ENCODE results near the gene POMT2.

Gene POMT2

DNA sequence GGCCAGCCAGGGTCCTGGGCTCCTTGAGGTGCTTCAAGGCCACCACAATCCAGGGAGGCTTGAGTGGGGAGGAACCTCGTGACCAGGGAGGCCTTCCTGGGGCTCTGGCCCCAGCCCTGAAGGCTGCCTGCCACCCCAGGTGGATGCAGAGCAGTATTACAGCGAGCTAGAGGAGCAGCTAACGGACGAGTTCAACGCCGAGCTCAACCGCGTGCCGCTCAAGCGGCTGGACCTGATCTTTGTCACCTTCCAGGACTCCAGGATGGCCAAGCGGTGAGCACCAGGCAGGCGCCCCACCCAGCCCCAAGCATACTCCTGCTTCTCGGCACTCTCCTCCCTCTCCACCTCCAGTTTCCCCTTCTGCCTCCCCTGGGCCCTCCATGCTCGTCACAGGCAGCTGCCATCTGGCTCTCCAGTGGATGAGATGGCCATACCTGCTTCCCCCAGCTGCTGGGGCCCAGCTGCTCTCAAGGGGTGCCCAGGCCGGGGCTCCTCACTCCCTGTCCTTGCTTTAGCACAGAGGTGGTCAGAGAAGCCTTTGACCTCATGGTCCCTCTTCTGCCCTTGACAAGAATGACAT, 80.3 kb downstream of the POMT2 start:
- no peak for DNase-seq (ENCODE audit: low read depth in 2 of 2)

DNA sequence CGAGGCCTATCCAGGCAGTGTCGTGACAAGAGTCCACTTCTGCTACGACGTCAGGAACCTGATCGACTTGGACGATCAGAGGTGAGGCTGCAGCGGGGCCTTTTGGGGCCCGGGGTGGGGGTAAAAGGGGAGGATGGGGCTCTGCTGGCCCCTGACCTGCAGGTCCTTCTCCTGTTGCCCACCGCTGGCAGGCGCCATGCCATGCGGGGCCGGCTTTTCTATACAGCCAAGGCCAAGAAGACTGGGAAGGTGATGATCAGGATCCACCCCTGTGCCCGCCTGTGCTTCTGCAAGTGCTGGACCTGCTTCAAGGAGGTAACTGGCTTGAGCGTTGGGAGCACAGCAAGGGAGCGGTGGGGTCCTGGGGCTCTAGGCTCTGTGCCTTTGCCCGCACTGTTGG, 81.3 kb downstream of the POMT2 start:
- no peak for DNase-seq (ENCODE audit: low read depth in 2 of 2)

- DNase-seq (ENCODE audit: low read depth in 2 of 2) = no peak
These were observed 81.7 kb downstream of the POMT2 start for GRCh38 chr14:77238996-77239395.

GRCh38 chr14:77238356-77238755, 82.3 kb downstream of the POMT2 start:
- no peak for DNase-seq (ENCODE audit: low read depth in 2 of 2)

DNA sequence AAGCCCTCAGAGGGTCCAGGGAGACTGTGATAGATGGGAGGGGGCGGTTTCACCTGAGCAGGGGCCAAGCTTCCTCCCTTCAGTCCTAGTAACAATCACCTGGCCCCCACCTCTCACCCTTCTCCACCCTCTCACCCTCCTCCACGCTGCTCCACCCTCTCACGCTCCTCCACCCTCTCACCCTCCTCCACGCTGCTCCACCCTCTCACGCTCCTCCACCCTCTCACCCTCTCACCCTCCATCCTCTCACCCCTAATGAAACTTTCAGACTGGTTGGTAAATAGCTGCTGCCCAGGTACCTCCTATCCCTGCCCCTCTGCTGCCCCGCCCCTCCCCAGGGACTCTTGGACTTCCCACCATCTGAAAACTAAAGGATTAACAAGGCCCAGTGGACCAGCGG, 83.9 kb downstream of the POMT2 start:
- DNase-seq (ENCODE audit: low read depth in 2 of 2) = no peak

DNA sequence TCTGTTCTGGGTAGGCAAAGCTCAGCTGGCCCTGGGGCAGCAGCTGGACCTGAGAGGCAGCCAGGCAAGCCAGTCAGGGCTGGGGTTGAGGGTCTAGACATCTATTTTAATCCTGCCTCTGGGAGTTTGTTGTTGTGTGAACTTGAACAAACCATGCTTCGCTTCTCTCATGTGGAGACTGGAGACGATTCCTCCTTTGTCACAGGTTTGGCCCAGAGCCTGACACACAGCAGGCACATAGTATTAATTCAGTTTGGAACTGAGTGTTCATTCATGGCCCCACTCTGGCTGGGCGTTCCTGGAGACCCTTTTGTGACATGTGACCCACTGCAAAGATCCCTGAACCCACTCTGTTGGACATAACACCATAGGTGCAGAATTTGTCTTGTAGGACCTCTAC, 89.0 kb downstream of the POMT2 start:
- DNase-seq (ENCODE audit: low read depth in 2 of 2) = no peak

DNA sequence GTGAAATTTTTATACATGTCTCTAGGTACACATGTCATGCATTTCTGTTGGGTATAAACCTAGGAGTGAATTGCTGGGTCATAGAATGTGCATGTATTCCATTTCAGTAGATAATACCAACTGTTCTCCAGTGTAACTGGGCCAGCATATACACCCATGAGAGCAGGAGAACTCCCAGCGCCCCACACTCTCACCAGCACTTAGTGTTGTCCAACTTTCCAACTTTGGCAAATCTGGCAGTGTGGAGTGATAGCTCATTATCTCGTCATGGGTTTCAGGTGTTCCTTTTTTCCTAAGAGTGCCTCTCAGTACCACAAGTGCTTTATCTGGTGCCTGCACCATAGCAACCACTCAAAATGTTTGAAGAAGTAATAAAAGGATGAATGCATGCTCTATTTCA, 89.8 kb downstream of the POMT2 start:
- no peak for DNase-seq (ENCODE audit: low read depth in 2 of 2)

DNA sequence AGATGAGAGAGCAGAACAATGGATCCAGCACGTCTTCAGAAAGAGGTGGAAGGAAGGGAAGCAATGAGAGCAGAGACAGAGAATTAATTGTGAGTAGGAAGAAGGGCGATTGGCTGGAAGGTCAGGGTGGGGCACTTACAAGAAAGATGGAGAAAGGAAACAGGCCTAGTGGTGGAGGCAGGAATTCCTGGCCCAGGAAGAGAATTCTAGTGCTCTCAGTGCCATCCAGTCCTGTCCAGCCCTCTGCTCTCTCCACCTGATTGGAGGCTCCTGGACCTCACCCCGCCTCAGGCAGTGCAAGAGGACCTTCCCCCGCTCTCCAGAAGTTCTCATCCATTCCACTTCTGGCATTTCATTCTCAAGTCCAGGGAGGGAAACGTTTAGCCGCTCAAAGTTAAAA, 92.6 kb downstream of the POMT2 start:
- no peak for DNase-seq (ENCODE audit: low read depth in 2 of 2)

- DNase-seq (ENCODE audit: low read depth in 2 of 2) = no peak
These were observed 94.7 kb downstream of the POMT2 start for GRCh38 chr14:77225892-77226557.

DNA sequence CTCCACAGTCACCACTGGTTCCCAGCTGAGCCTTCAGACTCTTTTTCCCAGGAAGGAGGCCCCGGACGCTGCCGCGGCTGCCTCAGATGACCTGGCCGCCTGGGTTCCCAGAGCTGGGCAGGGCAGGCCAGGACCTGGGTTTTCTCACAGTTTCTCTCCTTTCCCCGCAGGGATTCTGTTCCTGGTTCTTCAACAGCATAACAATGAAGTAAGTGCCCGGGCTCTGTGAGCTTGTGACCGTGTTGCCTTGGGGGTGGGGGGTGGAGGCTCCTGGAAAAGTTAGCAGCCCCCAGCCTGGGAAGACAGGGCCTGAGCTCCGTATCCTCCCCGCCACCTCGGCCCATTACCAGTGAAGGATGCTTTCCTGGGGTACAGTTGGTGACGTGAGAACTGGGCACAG, 95.4 kb downstream of the POMT2 start:
- DNase-seq (ENCODE audit: low read depth in 2 of 2) = no peak

Measured in stimulated activated CD8-positive, alpha-beta memory T cell treated with anti-CD3 and anti-CD28 coated beads, Interleukin-15, amount 100 ng/mL, for 4 hours (primary cell).